Stimulated activated naive B cell treated with anti-CD40 and anti-IgM and Interleukin-4, amounts not matched to agents 10 μg/mL and 1 μg/mL and 100 μg/mL, for 72 hours (primary cell): ENCODE results near the gene RNU1-3.
A peak's percentile ranks its signal among the peaks of the same experiment; 100 is the strongest.
"Not testable (repeated sequence)": the region's sequence is repeated elsewhere in the genome, so short reads cannot be mapped to it uniquely, and the experiment has no call there.

Source experiments
- ATAC-seq, 2 donors: fragments of 150-1000 bp; cut with Tn5 transposase; replicated peaks; 2 replicates each; pipeline ENCODE4 v1.10.0; 2021; ENCODE audit warnings: moderate library complexity in 1 of 2
- DNase-seq: peaks from one replicate; pipeline ENCODE4 v3.0.0; 2021
- H3K27ac Mint-ChIP-seq: one replicate; pipeline ENCODE4 v1.8.0; 2022; ENCODE audit warnings: mild to moderate bottlenecking, mixed read lengths
- H3K27me3 Mint-ChIP-seq, 2 donors: one replicate each; pipeline ENCODE4 v1.8.0; 2022; ENCODE audit warnings: mixed read lengths in 2 of 2
- H3K36me3 Mint-ChIP-seq, 2 donors: one replicate each; pipeline ENCODE4 v1.8.0; 2022; ENCODE audit warnings: mixed read lengths in 2 of 2, mild to moderate bottlenecking in 1 of 2
- H3K4me1 Mint-ChIP-seq, 2 donors: one replicate each; pipeline ENCODE4 v1.8.0; 2022; ENCODE audit warnings: mixed read lengths in 2 of 2, mild to moderate bottlenecking in 1 of 2
- H3K4me3 Mint-ChIP-seq, 2 donors: one replicate each; pipeline ENCODE4 v1.8.0; 2022; ENCODE audit warnings: mild to moderate bottlenecking in 2 of 2, mixed read lengths in 2 of 2, moderate library complexity in 1 of 2
- H3K9me3 Mint-ChIP-seq, 2 donors: one replicate each; pipeline ENCODE4 v1.8.0; 2022; ENCODE audit warnings: mixed read lengths in 2 of 2, mild to moderate bottlenecking in 1 of 2

The RNU1-3 gene

GRCh38 chr1:16651560-16651959 lies 15.2 kb downstream of the RNU1-3 start:
- H3K27ac Mint-ChIP-seq, H3K27me3 Mint-ChIP-seq, H3K4me3 Mint-ChIP-seq, ATAC-seq, H3K4me1 Mint-ChIP-seq, DNase-seq, H3K36me3 Mint-ChIP-seq, H3K9me3 Mint-ChIP-seq: not testable (repeated sequence)

- ATAC-seq, H3K27ac Mint-ChIP-seq, H3K9me3 Mint-ChIP-seq, H3K36me3 Mint-ChIP-seq, H3K27me3 Mint-ChIP-seq, DNase-seq, H3K4me1 Mint-ChIP-seq, H3K4me3 Mint-ChIP-seq: not testable (repeated sequence)
Measured at GRCh38 chr1:16649960-16650359, 16.8 kb downstream of the RNU1-3 start.

GRCh38 chr1:16649390-16649789 lies 17.4 kb downstream of the RNU1-3 start:
- not testable (repeated sequence) for H3K36me3 Mint-ChIP-seq, H3K27ac Mint-ChIP-seq, DNase-seq, H3K9me3 Mint-ChIP-seq, H3K27me3 Mint-ChIP-seq, ATAC-seq, H3K4me1 Mint-ChIP-seq, H3K4me3 Mint-ChIP-seq

GRCh38 chr1:16648756-16649155 lies 18.0 kb downstream of the RNU1-3 start:
- not testable (repeated sequence) for H3K4me1 Mint-ChIP-seq, ATAC-seq, H3K27ac Mint-ChIP-seq, H3K27me3 Mint-ChIP-seq, DNase-seq, H3K9me3 Mint-ChIP-seq, H3K4me3 Mint-ChIP-seq, H3K36me3 Mint-ChIP-seq

GRCh38 chr1:16648250-16648649 lies 18.5 kb downstream of the RNU1-3 start:
- ATAC-seq, H3K27ac Mint-ChIP-seq, H3K4me1 Mint-ChIP-seq, H3K9me3 Mint-ChIP-seq, H3K27me3 Mint-ChIP-seq, DNase-seq, H3K4me3 Mint-ChIP-seq, H3K36me3 Mint-ChIP-seq: not testable (repeated sequence)

GRCh38 chr1:16647179-16648176 lies 19.3 kb downstream of the RNU1-3 start:
- peak; percentile 11 for DNase-seq
- not testable (repeated sequence) for ATAC-seq

GRCh38 chr1:16646716-16647115 lies 20.0 kb downstream of the RNU1-3 start:
- H3K4me3 Mint-ChIP-seq, H3K9me3 Mint-ChIP-seq, H3K36me3 Mint-ChIP-seq, ATAC-seq, H3K27me3 Mint-ChIP-seq, H3K27ac Mint-ChIP-seq, H3K4me1 Mint-ChIP-seq, DNase-seq: not testable (repeated sequence)

More at GRCh38 chr1:16647179-16648176, 19.3 kb downstream of the RNU1-3 start:
- H3K4me3 Mint-ChIP-seq: peak overlapping the region; percentile 44 to 55
- H3K36me3 Mint-ChIP-seq, H3K27me3 Mint-ChIP-seq, H3K27ac Mint-ChIP-seq, H3K9me3 Mint-ChIP-seq, H3K4me1 Mint-ChIP-seq: not testable (repeated sequence)

GRCh38 chr1:16646061-16646664 lies 20.6 kb downstream of the RNU1-3 start:
- not testable (repeated sequence) for H3K36me3 Mint-ChIP-seq, H3K9me3 Mint-ChIP-seq, ATAC-seq, H3K27ac Mint-ChIP-seq, H3K27me3 Mint-ChIP-seq, H3K4me1 Mint-ChIP-seq
- H3K4me3 Mint-ChIP-seq: peak overlapping the region in 1 of 2 donors; percentile 39
- peak; percentile 6 for DNase-seq

- not testable (repeated sequence) for H3K27ac Mint-ChIP-seq, H3K36me3 Mint-ChIP-seq, H3K27me3 Mint-ChIP-seq, H3K4me3 Mint-ChIP-seq, H3K4me1 Mint-ChIP-seq, H3K9me3 Mint-ChIP-seq
- ATAC-seq (peak; percentile 2 to 11), DNase-seq (peak; percentile 32)
Measured at GRCh38 chr1:16645271-16646060, 21.3 kb downstream of the RNU1-3 start.

GRCh38 chr1:16644482-16645270 lies 22.1 kb downstream of the RNU1-3 start:
- H3K4me3 Mint-ChIP-seq, H3K4me1 Mint-ChIP-seq, H3K27ac Mint-ChIP-seq: not testable (repeated sequence)

GRCh38 chr1:16644193-16644481 lies 22.6 kb downstream of the RNU1-3 start:
- DNase-seq (no peak), ATAC-seq (peak; percentile 59 to 60)
- H3K4me3 Mint-ChIP-seq: no peak overlapping the region
- no peaks in the 10 kb centered on the region for H3K27me3 Mint-ChIP-seq
- H3K36me3 Mint-ChIP-seq: no peaks in the 10 kb centered on the region
- H3K4me1 Mint-ChIP-seq: peaks cover 0 to 9% of the 10 kb centered on the region in 2 donors
- no peaks in the 10 kb centered on the region for H3K9me3 Mint-ChIP-seq
- H3K27ac Mint-ChIP-seq: no peak overlapping the region

More at GRCh38 chr1:16644482-16645270, 22.1 kb downstream of the RNU1-3 start:
- not testable (repeated sequence) for H3K9me3 Mint-ChIP-seq, H3K36me3 Mint-ChIP-seq, H3K27me3 Mint-ChIP-seq
- ATAC-seq (peak; percentile 85 to 89), DNase-seq (peak; percentile 100)

- H3K4me1 Mint-ChIP-seq, H3K27me3 Mint-ChIP-seq, H3K9me3 Mint-ChIP-seq, H3K27ac Mint-ChIP-seq, H3K36me3 Mint-ChIP-seq, H3K4me3 Mint-ChIP-seq: not testable (repeated sequence)
- peak; percentile 15 for DNase-seq
- peak; percentile 4 to 7 for ATAC-seq
Measured at GRCh38 chr1:16643476-16644192, 23.1 kb downstream of the RNU1-3 start.

GRCh38 chr1:16643001-16643411 lies 23.7 kb downstream of the RNU1-3 start:
- not testable (repeated sequence) for H3K9me3 Mint-ChIP-seq, H3K4me1 Mint-ChIP-seq, H3K36me3 Mint-ChIP-seq, ATAC-seq, H3K27me3 Mint-ChIP-seq, H3K4me3 Mint-ChIP-seq, H3K27ac Mint-ChIP-seq
- DNase-seq: peak; percentile 17
